ENCODE measurements around the gene CLEC2L. TPM values are rescaled to one million over a fixed set of nuclear protein-coding genes. Genes with fewer than 3 reads are reported as not detected.

The CLEC2L gene
- polyA plus RNA-seq, 1 donor from 2014 or later = 4.5 TPM

GRCh38 chr7:139502226-139502625, 21.3 kb upstream of the CLEC2L start:
- Histone ChIP-seq H3K36me3 (ENCODE audit: insufficient read depth, low read length) (no peaks in the 10 kb centered on the region), H3K4me2 (ENCODE audit: low read length) (no peak overlapping the region), H3K4me3 (ENCODE audit: low read length) (no peak overlapping the region), H2AFZ (ENCODE audit: low read depth, low read length) (no peak overlapping the region), H3K9ac (ENCODE audit: low read length) (no peak overlapping the region), H3K9me3 (ENCODE audit: low read length) (no peaks in the 10 kb centered on the region), H3F3A (ENCODE audit: insufficient read depth, low read length, poor library complexity, severe bottlenecking) (no peaks in the 10 kb centered on the region), H3K79me2 (replicated peaks; ENCODE audit: insufficient read depth, low read length) (no peaks in the 10 kb centered on the region), H3K27me3 (ENCODE audit: insufficient read depth, low read depth, low read length) (no peaks in the 10 kb centered on the region), H4K20me1 (ENCODE audit: insufficient read depth) (no peaks in the 10 kb centered on the region), H3K9me2 (ENCODE audit: insufficient read depth, low read length) (no peaks in the 10 kb centered on the region), H3K27ac (ENCODE audit: low read length) (no peak overlapping the region)
- no peak for TF ChIP-seq TAF1 (IDR thresholded peaks at IDR 0.05; ENCODE audit: low read depth)
- TF ChIP-seq REST (IDR thresholded peaks at IDR 0.05; ENCODE audit: borderline replicate concordance) = no peak
- no peak for TF ChIP-seq SMC3 (conservative IDR thresholded peaks at IDR 0.05; ENCODE audit: poor library complexity)
- no peak for TF ChIP-seq EP300 (conservative IDR thresholded peaks at IDR 0.05; ENCODE audit: poor library complexity, severe bottlenecking)
- TF ChIP-seq CTCF (IDR thresholded peaks at IDR 0.05; ENCODE audit: poor library complexity, severe bottlenecking) = no peak
- no peak for TF ChIP-seq RAD21 (conservative IDR thresholded peaks at IDR 0.05)
- TF ChIP-seq MXI1 (conservative IDR thresholded peaks at IDR 0.05; ENCODE audit: poor library complexity, severe bottlenecking) = no peak
- no peak for TF ChIP-seq POLR2AphosphoS5 (IDR thresholded peaks at IDR 0.05)
- no peak for TF ChIP-seq EZH2 (IDR thresholded peaks at IDR 0.05; ENCODE audit: borderline replicate concordance, insufficient read depth, low read length, poor library complexity, severe bottlenecking)

DNA sequence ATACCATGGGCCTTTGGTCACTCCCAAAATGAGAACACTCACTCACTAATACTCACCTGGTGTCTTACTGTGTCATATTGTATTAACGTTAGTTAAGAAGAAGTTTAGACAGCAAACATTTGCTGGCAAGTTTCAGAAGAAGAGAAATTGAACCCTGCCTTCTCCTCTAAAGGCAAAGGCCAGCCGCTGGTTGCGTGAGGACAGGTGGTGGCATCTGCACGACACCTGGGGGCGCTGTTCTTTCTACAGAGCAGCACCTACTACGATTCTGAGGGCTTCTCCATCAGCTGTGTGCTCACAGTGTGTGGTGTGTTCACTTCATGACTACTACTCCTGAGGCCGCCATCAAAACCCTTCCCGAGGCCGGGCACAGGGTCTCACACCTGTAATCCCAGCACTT, 17.9 kb upstream of the CLEC2L start:
- H3K4me2 ChIP-seq (ENCODE audit: low read length) = no peak overlapping the region
- no peaks in the 10 kb centered on the region for H3F3A ChIP-seq (ENCODE audit: insufficient read depth, low read length, poor library complexity, severe bottlenecking)
- no peak overlapping the region for H3K4me3 ChIP-seq (ENCODE audit: low read length)
- H2AFZ ChIP-seq (ENCODE audit: low read depth, low read length) = no peak overlapping the region
- no peaks in the 10 kb centered on the region for H4K20me1 ChIP-seq (ENCODE audit: insufficient read depth)
- no peaks in the 10 kb centered on the region for H3K9me2 ChIP-seq (ENCODE audit: insufficient read depth, low read length)
- no peak for TF ChIP-seq EZH2 (IDR thresholded peaks at IDR 0.05; ENCODE audit: borderline replicate concordance, insufficient read depth, low read length, poor library complexity, severe bottlenecking)
- no peak for TF ChIP-seq RAD21 (conservative IDR thresholded peaks at IDR 0.05)
- no peak for TF ChIP-seq EP300 (conservative IDR thresholded peaks at IDR 0.05; ENCODE audit: poor library complexity, severe bottlenecking)
- TF ChIP-seq CTCF (IDR thresholded peaks at IDR 0.05; ENCODE audit: poor library complexity, severe bottlenecking) = no peak
- no peak for TF ChIP-seq SMC3 (conservative IDR thresholded peaks at IDR 0.05; ENCODE audit: poor library complexity)
- TF ChIP-seq TAF1 (IDR thresholded peaks at IDR 0.05; ENCODE audit: low read depth) = no peak
- H3K36me3 ChIP-seq (ENCODE audit: insufficient read depth, low read length) = no peaks in the 10 kb centered on the region
- no peak overlapping the region for H3K27ac ChIP-seq (ENCODE audit: low read length)
- no peak overlapping the region for H3K9ac ChIP-seq (ENCODE audit: low read length)
- H3K27me3 ChIP-seq (ENCODE audit: insufficient read depth, low read depth, low read length) = no peaks in the 10 kb centered on the region
- H3K79me2 ChIP-seq (replicated peaks; ENCODE audit: insufficient read depth, low read length) = no peaks in the 10 kb centered on the region
- H3K9me3 ChIP-seq (ENCODE audit: low read length) = no peaks in the 10 kb centered on the region

All from neural cell (in vitro differentiated cells).